K562 (cell line): ENCODE measurements around the gene FBXO46. TPM values are rescaled to one million over a fixed set of nuclear protein-coding genes. Genes with fewer than 3 reads are reported as not detected.

Experiments used
- COPS2 ChIP-seq: fragments of 450-650 bp; conservative IDR thresholded peaks from 2 replicates; pipeline ENCODE4 v1.6.1; 2016; ENCODE audit warnings: mild to moderate bottlenecking, moderate library complexity
- HMGN3 ChIP-seq: IDR thresholded peaks from 2 replicates; pipeline ENCODE4 v1.6.1; 2011; ENCODE audit warnings: borderline replicate concordance, low read depth, mild to moderate bottlenecking, mixed read lengths, low read length; ENCODE audit not compliant: insufficient read length; ENCODE audit errors: extremely low read depth
- SIN3A ChIP-seq, 2 experiments: fragments of 150-350 bp in 1 of 2; IDR thresholded peaks; 2 replicates each; pipeline ENCODE4 v1.6.1; 2011 to 2016; ENCODE audit warnings: borderline replicate concordance in 2 of 2, low read depth in 2 of 2, low read length in 2 of 2, mild to moderate bottlenecking in 2 of 2, moderate library complexity in 2 of 2; ENCODE audit not compliant: control insufficient read depth in 1 of 2
- SRSF9 ChIP-seq: fragments of 200-400 bp; formaldehyde crosslinking; IDR thresholded peaks from 2 replicates; pipeline ENCODE4 v1.6.1; 2017; ENCODE audit warnings: low read depth, low read length, borderline replicate concordance
- THRAP3 ChIP-seq: fragments of 450-650 bp; IDR thresholded peaks from 2 replicates; pipeline ENCODE4 v1.6.1; 2016; ENCODE audit warnings: mild to moderate bottlenecking, inconsistent platforms, borderline replicate concordance
- ZFPM2 ChIP-seq: fragments of 250-450 bp; sonication (Bioruptor Pico); IDR thresholded peaks from 2 replicates; pipeline ENCODE4 v1.5.1; 2022; ENCODE audit warnings: mild to moderate bottlenecking
- ZKSCAN1 ChIP-seq: fragments of 150-350 bp; IDR thresholded peaks from 2 replicates; pipeline ENCODE4 v1.6.1; 2016; ENCODE audit warnings: low read depth, low read length
- ZNF274 ChIP-seq: IDR thresholded peaks from 2 replicates; pipeline ENCODE4 v1.6.1; 2011; ENCODE audit warnings: low read depth, mild to moderate bottlenecking, low read length, moderate library complexity, borderline replicate concordance
- ZNF75A ChIP-seq: fragments of 450-650 bp; formaldehyde crosslinking; IDR thresholded peaks from 2 replicates; pipeline ENCODE4 v1.4.0; 2020; ENCODE audit warnings: mild to moderate bottlenecking
- polyA plus RNA-seq, 8 experiments: library from polyadenylated mRNA; depleted of rRNA in 4 of 8; stranded (reverse) in 5 of 8; unstranded in 3 of 8; fragments of >200 nt; fragmentation: Nextera tagmentation in 2 of 8; fragmentation: Illumina TruSeq in 1 of 8; extraction: Ambion mirVana in 2 of 8; extraction: Trizol in 1 of 8; gene quantifications; 2 replicates each; pipeline versions ENCODE4 v1.2.1 to v1.2.3, GENCODE V29; 2011 to 2014; ENCODE audit warnings: inconsistent platforms in 1 of 8, missing spikeins in 1 of 8
- total RNA-seq, 7 experiments: library from RNA; depleted of rRNA in 6 of 7; stranded (reverse); fragments of >200 nt in 6 of 7; fragmentation: Illumina TruSeq in 2 of 7; extraction: Trizol in 2 of 7; gene quantifications; 2 replicates each; pipeline versions ENCODE4 v1.2.1 to v1.2.3, GENCODE V29; 2011 to 2021; ENCODE audit warnings: low replicate concordance in 1 of 7
- TF ChIP-seq, protein P1 (sequence below): sonication (generic); formaldehyde crosslinking; IDR thresholded peaks from 2 replicates; pipeline ENCODE4 v1.8.0; 2022; ENCODE audit warnings: mild to moderate bottlenecking, missing genetic modification reagents
- TF ChIP-seq, protein P2 (sequence below): fragments of 450-650 bp; IDR thresholded peaks from 2 replicates; pipeline ENCODE4 v1.6.1; 2016; ENCODE audit warnings: mild to moderate bottlenecking, moderate library complexity
- TF ChIP-seq, protein P3 (sequence below), 2 experiments: fragments of 250-450 bp in 1 of 2; fragments of 450-650 bp in 1 of 2; sonication (Bioruptor Pico) in 1 of 2; IDR thresholded peaks; 2 replicates each; pipeline versions ENCODE4 v1.6.1 to v1.8.0; 2016 to 2021; ENCODE audit warnings: mild to moderate bottlenecking in 2 of 2, moderate library complexity in 2 of 2, missing compliant biosample characterization in 1 of 2, missing genetic modification characterization in 1 of 2

The FBXO46 gene
- total and polyA plus RNA-seq, 9 of the 15 experiments (the other 6 are each of a cell fraction or from before 2014, with no cell fraction given): 1.5 to 36.1 (median 7.3) TPM

DNA sequence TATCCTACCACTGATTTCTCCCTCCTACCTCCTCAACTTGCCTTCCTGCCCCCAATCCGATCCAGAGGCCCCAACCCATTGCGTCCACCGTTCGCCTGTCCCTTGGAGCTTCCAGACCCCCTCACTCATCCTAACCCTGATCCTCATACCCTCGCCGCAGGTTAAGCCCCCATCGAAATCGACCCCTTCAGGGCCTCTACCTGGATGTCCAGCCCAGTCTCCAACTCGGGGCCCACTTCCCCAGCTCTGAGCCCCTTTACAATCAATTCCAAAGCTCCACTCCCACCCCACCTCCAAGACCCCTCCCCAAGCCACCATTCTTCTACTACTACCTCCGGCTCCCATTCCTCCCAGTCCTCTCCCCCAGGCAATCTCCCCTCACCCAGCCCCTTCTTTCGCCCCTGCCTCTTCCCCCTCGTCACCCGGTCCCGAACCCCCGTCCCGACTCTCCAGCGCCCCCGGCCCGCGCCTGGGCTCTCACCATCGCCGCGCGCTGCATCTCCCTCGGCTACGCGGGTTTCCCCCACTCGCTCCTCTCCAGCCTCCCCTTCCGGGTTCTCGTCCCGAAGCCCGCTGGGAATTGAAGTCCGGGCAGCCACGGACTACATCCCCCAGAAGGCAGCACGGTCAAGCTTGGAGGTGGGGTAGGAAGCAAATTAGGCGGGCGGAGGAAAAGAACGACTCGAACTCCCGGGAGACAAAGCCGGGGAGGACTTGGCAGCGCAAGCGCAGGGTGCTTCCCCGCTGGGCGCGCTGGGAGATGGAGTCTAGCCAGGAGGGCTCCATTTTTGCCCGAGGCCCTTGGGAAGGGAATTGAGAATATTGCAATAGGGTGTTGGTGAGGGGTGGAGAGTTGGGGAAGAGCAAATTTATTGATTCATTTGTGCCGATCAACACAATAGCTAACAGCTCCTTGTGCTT is at the start of gene FBXO46 (continued):
- TF ChIP-seq ZFPM2 (CRISPR knock-in tag) (no peak), THRAP3 (no peak), ZKSCAN1 (peak; percentile 49; the same call in 1 of the 2 replicates), HMGN3 (peak; percentile 31), SIN3A (IDR thresholded peaks at IDR 0.05; ENCODE audit: borderline replicate concordance in 2 of 2, control insufficient read depth in 1 of 2, low read depth in 2 of 2, low read length in 2 of 2) (peak; percentile 39 to 50; a peak in 1 of 4 replicates), COPS2 (no peak), SRSF9 (no peak), ZNF75A (CRISPR knock-in tag) (no peak), ZNF274 (no peak)
- TF ChIP-seq, protein P1, sequence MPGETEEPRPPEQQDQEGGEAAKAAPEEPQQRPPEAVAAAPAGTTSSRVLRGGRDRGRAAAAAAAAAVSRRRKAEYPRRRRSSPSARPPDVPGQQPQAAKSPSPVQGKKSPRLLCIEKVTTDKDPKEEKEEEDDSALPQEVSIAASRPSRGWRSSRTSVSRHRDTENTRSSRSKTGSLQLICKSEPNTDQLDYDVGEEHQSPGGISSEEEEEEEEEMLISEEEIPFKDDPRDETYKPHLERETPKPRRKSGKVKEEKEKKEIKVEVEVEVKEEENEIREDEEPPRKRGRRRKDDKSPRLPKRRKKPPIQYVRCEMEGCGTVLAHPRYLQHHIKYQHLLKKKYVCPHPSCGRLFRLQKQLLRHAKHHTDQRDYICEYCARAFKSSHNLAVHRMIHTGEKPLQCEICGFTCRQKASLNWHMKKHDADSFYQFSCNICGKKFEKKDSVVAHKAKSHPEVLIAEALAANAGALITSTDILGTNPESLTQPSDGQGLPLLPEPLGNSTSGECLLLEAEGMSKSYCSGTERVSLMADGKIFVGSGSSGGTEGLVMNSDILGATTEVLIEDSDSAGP: no peak
- TF ChIP-seq, protein P2, sequence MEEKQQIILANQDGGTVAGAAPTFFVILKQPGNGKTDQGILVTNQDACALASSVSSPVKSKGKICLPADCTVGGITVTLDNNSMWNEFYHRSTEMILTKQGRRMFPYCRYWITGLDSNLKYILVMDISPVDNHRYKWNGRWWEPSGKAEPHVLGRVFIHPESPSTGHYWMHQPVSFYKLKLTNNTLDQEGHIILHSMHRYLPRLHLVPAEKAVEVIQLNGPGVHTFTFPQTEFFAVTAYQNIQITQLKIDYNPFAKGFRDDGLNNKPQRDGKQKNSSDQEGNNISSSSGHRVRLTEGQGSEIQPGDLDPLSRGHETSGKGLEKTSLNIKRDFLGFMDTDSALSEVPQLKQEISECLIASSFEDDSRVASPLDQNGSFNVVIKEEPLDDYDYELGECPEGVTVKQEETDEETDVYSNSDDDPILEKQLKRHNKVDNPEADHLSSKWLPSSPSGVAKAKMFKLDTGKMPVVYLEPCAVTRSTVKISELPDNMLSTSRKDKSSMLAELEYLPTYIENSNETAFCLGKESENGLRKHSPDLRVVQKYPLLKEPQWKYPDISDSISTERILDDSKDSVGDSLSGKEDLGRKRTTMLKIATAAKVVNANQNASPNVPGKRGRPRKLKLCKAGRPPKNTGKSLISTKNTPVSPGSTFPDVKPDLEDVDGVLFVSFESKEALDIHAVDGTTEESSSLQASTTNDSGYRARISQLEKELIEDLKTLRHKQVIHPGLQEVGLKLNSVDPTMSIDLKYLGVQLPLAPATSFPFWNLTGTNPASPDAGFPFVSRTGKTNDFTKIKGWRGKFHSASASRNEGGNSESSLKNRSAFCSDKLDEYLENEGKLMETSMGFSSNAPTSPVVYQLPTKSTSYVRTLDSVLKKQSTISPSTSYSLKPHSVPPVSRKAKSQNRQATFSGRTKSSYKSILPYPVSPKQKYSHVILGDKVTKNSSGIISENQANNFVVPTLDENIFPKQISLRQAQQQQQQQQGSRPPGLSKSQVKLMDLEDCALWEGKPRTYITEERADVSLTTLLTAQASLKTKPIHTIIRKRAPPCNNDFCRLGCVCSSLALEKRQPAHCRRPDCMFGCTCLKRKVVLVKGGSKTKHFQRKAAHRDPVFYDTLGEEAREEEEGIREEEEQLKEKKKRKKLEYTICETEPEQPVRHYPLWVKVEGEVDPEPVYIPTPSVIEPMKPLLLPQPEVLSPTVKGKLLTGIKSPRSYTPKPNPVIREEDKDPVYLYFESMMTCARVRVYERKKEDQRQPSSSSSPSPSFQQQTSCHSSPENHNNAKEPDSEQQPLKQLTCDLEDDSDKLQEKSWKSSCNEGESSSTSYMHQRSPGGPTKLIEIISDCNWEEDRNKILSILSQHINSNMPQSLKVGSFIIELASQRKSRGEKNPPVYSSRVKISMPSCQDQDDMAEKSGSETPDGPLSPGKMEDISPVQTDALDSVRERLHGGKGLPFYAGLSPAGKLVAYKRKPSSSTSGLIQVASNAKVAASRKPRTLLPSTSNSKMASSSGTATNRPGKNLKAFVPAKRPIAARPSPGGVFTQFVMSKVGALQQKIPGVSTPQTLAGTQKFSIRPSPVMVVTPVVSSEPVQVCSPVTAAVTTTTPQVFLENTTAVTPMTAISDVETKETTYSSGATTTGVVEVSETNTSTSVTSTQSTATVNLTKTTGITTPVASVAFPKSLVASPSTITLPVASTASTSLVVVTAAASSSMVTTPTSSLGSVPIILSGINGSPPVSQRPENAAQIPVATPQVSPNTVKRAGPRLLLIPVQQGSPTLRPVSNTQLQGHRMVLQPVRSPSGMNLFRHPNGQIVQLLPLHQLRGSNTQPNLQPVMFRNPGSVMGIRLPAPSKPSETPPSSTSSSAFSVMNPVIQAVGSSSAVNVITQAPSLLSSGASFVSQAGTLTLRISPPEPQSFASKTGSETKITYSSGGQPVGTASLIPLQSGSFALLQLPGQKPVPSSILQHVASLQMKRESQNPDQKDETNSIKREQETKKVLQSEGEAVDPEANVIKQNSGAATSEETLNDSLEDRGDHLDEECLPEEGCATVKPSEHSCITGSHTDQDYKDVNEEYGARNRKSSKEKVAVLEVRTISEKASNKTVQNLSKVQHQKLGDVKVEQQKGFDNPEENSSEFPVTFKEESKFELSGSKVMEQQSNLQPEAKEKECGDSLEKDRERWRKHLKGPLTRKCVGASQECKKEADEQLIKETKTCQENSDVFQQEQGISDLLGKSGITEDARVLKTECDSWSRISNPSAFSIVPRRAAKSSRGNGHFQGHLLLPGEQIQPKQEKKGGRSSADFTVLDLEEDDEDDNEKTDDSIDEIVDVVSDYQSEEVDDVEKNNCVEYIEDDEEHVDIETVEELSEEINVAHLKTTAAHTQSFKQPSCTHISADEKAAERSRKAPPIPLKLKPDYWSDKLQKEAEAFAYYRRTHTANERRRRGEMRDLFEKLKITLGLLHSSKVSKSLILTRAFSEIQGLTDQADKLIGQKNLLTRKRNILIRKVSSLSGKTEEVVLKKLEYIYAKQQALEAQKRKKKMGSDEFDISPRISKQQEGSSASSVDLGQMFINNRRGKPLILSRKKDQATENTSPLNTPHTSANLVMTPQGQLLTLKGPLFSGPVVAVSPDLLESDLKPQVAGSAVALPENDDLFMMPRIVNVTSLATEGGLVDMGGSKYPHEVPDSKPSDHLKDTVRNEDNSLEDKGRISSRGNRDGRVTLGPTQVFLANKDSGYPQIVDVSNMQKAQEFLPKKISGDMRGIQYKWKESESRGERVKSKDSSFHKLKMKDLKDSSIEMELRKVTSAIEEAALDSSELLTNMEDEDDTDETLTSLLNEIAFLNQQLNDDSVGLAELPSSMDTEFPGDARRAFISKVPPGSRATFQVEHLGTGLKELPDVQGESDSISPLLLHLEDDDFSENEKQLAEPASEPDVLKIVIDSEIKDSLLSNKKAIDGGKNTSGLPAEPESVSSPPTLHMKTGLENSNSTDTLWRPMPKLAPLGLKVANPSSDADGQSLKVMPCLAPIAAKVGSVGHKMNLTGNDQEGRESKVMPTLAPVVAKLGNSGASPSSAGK: no peak
- TF ChIP-seq, protein P3, sequence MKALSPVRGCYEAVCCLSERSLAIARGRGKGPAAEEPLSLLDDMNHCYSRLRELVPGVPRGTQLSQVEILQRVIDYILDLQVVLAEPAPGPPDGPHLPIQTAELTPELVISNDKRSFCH (CRISPR knock-in tag; IDR thresholded peaks at IDR 0.05): no peak
- TF ChIP-seq, protein P3 (tag; IDR thresholded peaks at IDR 0.05): peak; percentile 47; the same call in 1 of the 2 replicates
